Panc1 (cell line): ENCODE measurements around the gene SLC22A17. TPM values are rescaled to one million over a fixed set of nuclear protein-coding genes. Genes with fewer than 3 reads are reported as not detected.

Source experiments
- ATAC-seq: fragments of 200-7000 bp; cut with Tn5 transposase; 2 replicates; pipeline ENCODE4 v1.9.1; 2020; ENCODE audit warnings: mild to moderate bottlenecking, moderate library complexity
- BruUV-seq: library from RNA; stranded (reverse); fragments of 400-500 nt; replicated peaks from 2 replicates; lab custom pipeline; 2021; lab: Mats Ljungman, UMichigan
- CTCF ChIA-PET: fragments of 300-600 bp; sonication (Branson Sonifier 250); formaldehyde crosslinking; loops from one replicate; lab custom pipeline; 2022; ENCODE audit warnings: antibody characterized with exemption; lab: Charles Lee
- POLR2A ChIA-PET: fragments of 300-600 bp; sonication (Branson Sonifier 250); formaldehyde crosslinking; loops from one replicate; lab custom pipeline; 2022; ENCODE audit warnings: antibody characterized with exemption; lab: Charles Lee
- DNase-seq: peaks from one replicate; pipeline ENCODE4 v3.0.0-alpha.2; 2010; ENCODE audit warnings: low read depth, low spot score
- H3K27ac ChIP-seq: 2 replicates; pipeline ENCODE4 v1.5.1; 2011; ENCODE audit warnings: mild to moderate bottlenecking, low read length, inconsistent platforms
- H3K27me3 ChIP-seq: fragments of 200-500 bp; sonication (Bioruptor generic); 2 replicates; pipeline ENCODE4 v1.6.0; 2014; ENCODE audit warnings: low read length, inconsistent platforms; ENCODE audit not compliant: control insufficient read depth, insufficient read depth
- H3K36me3 ChIP-seq: fragments of 200-500 bp; sonication (Bioruptor generic); 2 replicates; pipeline ENCODE4 v1.5.1; 2014; ENCODE audit warnings: inconsistent platforms, mild to moderate bottlenecking, low read length, moderate library complexity; ENCODE audit not compliant: control insufficient read depth, insufficient read depth
- H3K4me1 ChIP-seq: 2 replicates; pipeline ENCODE4 v1.5.1; 2011; ENCODE audit warnings: inconsistent platforms, mild to moderate bottlenecking, low read length, moderate library complexity; ENCODE audit not compliant: control insufficient read depth, insufficient read depth
- H3K4me3 ChIP-seq, 2 experiments: 2 replicates each; pipeline ENCODE4 v1.5.1; 2011 to 2012; ENCODE audit warnings: low read depth in 2 of 2, low read length in 2 of 2, mild to moderate bottlenecking in 2 of 2, inconsistent platforms in 1 of 2, moderate library complexity in 1 of 2
- H3K9me3 ChIP-seq: fragments of 200-500 bp; sonication (Bioruptor generic); 2 replicates; pipeline ENCODE4 v1.5.1; 2014; ENCODE audit warnings: low read depth, mild to moderate bottlenecking, inconsistent platforms, low read length, moderate library complexity; ENCODE audit not compliant: control insufficient read depth, insufficient read depth
- CTCF ChIP-seq: fragments of 450-650 bp; IDR thresholded peaks from 2 replicates; pipeline ENCODE4 v1.5.1; 2017; ENCODE audit warnings: mild to moderate bottlenecking
- POLR2AphosphoS5 ChIP-seq: IDR thresholded peaks from 2 replicates; pipeline ENCODE4 v1.6.1; 2012; ENCODE audit warnings: mild to moderate bottlenecking, low read depth, low read length, moderate library complexity
- REST ChIP-seq, 2 experiments: IDR thresholded peaks; 2 replicates each; pipeline ENCODE4 v1.6.1; 2011 to 2012; ENCODE audit warnings: low read depth in 2 of 2, control low read depth in 1 of 2, low read length in 1 of 2, mild to moderate bottlenecking in 1 of 2, moderate library complexity in 1 of 2; ENCODE audit not compliant: insufficient read depth in 1 of 2
- SIN3A ChIP-seq: IDR thresholded peaks from 2 replicates; pipeline ENCODE4 v1.6.1; 2012; ENCODE audit warnings: low read depth, mild to moderate bottlenecking, low read length, moderate library complexity, borderline replicate concordance; ENCODE audit not compliant: insufficient read depth
- TCF7L2 ChIP-seq: IDR thresholded peaks from 2 replicates; pipeline ENCODE4 v1.6.1; 2011; ENCODE audit warnings: mild to moderate bottlenecking, low read depth, low read length, inconsistent platforms
- in situ Hi-C: cut with HindIII; loops from 2 replicates; pipeline ENCODE4 v1.10.0; 2016; ENCODE audit warnings: low sequenced_read_pairs, low pct_unique_long_range_greater_than_20kb
- intact Hi-C: fragments of 100-400 bp; cut with micrococcal nuclease; formaldehyde crosslinking; loops from one replicate; pipeline ENCODE4 v1.10.0; 2022; ENCODE audit not compliant: unreplicated experiment
- total RNA-seq: library from RNA; stranded (reverse); gene quantifications from one replicate; pipeline ENCODE4 v1.2.1, GENCODE V29; 2021; ENCODE audit not compliant: unreplicated experiment

SLC22A17 gene
- total RNA-seq, 1 experiment from 2014 or later = 3.2 TPM

- no peak for ATAC-seq
- Histone ChIP-seq H3K4me1 (no peaks in the 10 kb centered on the region), H3K27ac (no peak overlapping the region), H3K27me3 (no peaks in the 10 kb centered on the region), H3K9me3 (no peaks in the 10 kb centered on the region), H3K36me3 (no peaks in the 10 kb centered on the region), H3K4me3 (no peak overlapping the region)
- TF ChIP-seq CTCF (no peak), SIN3A (no peak), REST (IDR thresholded peaks at IDR 0.05; ENCODE audit: insufficient read depth in 1 of 2, low read depth in 2 of 2, low read length in 1 of 2) (no peak), TCF7L2 (no peak), POLR2AphosphoS5 (no peak)
- intact Hi-C loops = no loop called here
- ChIA-PET POLR2A (no interaction called here), CTCF (no interaction called here)
- BruUV-seq = no TSS peak
- no peak for DNase-seq
- in situ Hi-C loops = no loop called here
Measured at GRCh38 chr14:23371865-23372264, 19.2 kb upstream of the SLC22A17 start.

- no peaks in the 10 kb centered on the region for H3K9me3 ChIP-seq
- H3K4me3 ChIP-seq = no peak overlapping the region
- in situ Hi-C loops = no loop called here
- TF ChIP-seq REST (IDR thresholded peaks at IDR 0.05; ENCODE audit: insufficient read depth in 1 of 2, low read depth in 2 of 2, low read length in 1 of 2) = no peak
- no peak for TF ChIP-seq SIN3A
- no peak for TF ChIP-seq CTCF
- no peak for TF ChIP-seq POLR2AphosphoS5
- TF ChIP-seq TCF7L2 = no peak
- ATAC-seq (no peak), DNase-seq (no peak)
- ChIA-PET POLR2A (no interaction called here), CTCF (no interaction called here)
- H3K36me3 ChIP-seq = no peaks in the 10 kb centered on the region
- BruUV-seq = no TSS peak
- intact Hi-C loops = no loop called here
- H3K27ac ChIP-seq = no peak overlapping the region
- H3K4me1 ChIP-seq = no peaks in the 10 kb centered on the region
- no peaks in the 10 kb centered on the region for H3K27me3 ChIP-seq
Measured at GRCh38 chr14:23370221-23370620, 17.5 kb upstream of the SLC22A17 start.
